Measurements from ENCODE around the gene CGB7. TPM values are rescaled to one million over a fixed set of nuclear protein-coding genes. Genes with fewer than 3 reads are reported as not detected.

Gene CGB7
- total RNA-seq (under 1 TPM in 1 of 2 donors, not detected in 1; 0.17 TPM), polyA plus RNA-seq (ENCODE audit: insufficient read length in 2 of 2) (under 1 TPM; 0.16 to 0.29 TPM)
- long read RNA-seq, donor 1: 0 reads
- long read RNA-seq, donor 2: 0 reads
- long read RNA-seq, donor 3: 0 reads
- long read RNA-seq, donor 4: 0 reads

- Histone ChIP-seq H3K4me1 (ENCODE audit: control insufficient read depth, insufficient read depth, low read length) (peaks cover 26% of the 10 kb centered on the region), H3K36me3 (ENCODE audit: control insufficient read depth, insufficient read depth, low read length) (no peaks in the 10 kb centered on the region), H3K27ac (ENCODE audit: low read depth, low read length) (no peak within 1 kb of the TSS), H3K9me3 (ENCODE audit: control insufficient read depth, insufficient read depth, low read length) (no peaks in the 10 kb centered on the region), H3K4me3 (ENCODE audit: low read depth, low read length) (peak within 1 kb of the TSS; percentile 33), H3K27me3 (ENCODE audit: control insufficient read depth, insufficient read depth, low read length) (peaks cover 47% of the 10 kb centered on the region)
- peak in 2 of 6 donors; percentile 16 to 52 for DNase-seq (ENCODE audit: low read depth in 4 of 6, low spot score in 6 of 6)
- WGBS (ENCODE audit: insufficient coverage): 2% methylated on average over 36 of the region's 38 CpGs
These were observed at the start of gene CGB7 for GRCh38 chr19:49057636-49058234. Gene CGB7 (minus strand): TSS chr19:49057749. CDS start chr19:49055375, 2,374 bp downstream.

GRCh38 chr19:49106648-49107135 is 49.1 kb upstream of the CGB7 start:
- H3K9me3 ChIP-seq (ENCODE audit: control insufficient read depth, insufficient read depth, low read length): no peaks in the 10 kb centered on the region
- H3K36me3 ChIP-seq (ENCODE audit: control insufficient read depth, insufficient read depth, low read length): peaks cover 79% of the 10 kb centered on the region
- no peak overlapping the region for H3K4me3 ChIP-seq (ENCODE audit: low read depth, low read length)
- H3K27me3 ChIP-seq (ENCODE audit: control insufficient read depth, insufficient read depth, low read length): no peaks in the 10 kb centered on the region
- 84% methylated on average over 9 of the region's 12 CpGs for WGBS (ENCODE audit: insufficient coverage)
- no peaks in the 10 kb centered on the region for H3K4me1 ChIP-seq (ENCODE audit: control insufficient read depth, insufficient read depth, low read length)
- H3K27ac ChIP-seq (ENCODE audit: low read depth, low read length): no peak overlapping the region
- peak in 3 of 6 donors; percentile 22 to 78 (median 60) for DNase-seq (ENCODE audit: low read depth in 4 of 6, low spot score in 6 of 6)

GRCh38 chr19:49104229-49104864 is 46.8 kb upstream of the CGB7 start:
- 66% methylated on average over 22 of the region's 30 CpGs for WGBS (ENCODE audit: insufficient coverage)
- no peaks in the 10 kb centered on the region for H3K27me3 ChIP-seq (ENCODE audit: control insufficient read depth, insufficient read depth, low read length)
- H3K36me3 ChIP-seq (ENCODE audit: control insufficient read depth, insufficient read depth, low read length): peaks cover 97% of the 10 kb centered on the region
- no peaks in the 10 kb centered on the region for H3K4me1 ChIP-seq (ENCODE audit: control insufficient read depth, insufficient read depth, low read length)
- H3K4me3 ChIP-seq (ENCODE audit: low read depth, low read length): no peak overlapping the region
- DNase-seq (ENCODE audit: low read depth in 4 of 6, low spot score in 6 of 6): peak in 1 of 6 donors; percentile 23
- H3K9me3 ChIP-seq (ENCODE audit: control insufficient read depth, insufficient read depth, low read length): no peaks in the 10 kb centered on the region
- no peak overlapping the region for H3K27ac ChIP-seq (ENCODE audit: low read depth, low read length)

GRCh38 chr19:49103331-49104085 is 46.0 kb upstream of the CGB7 start:
- peaks cover 98% of the 10 kb centered on the region for H3K36me3 ChIP-seq (ENCODE audit: control insufficient read depth, insufficient read depth, low read length)

GRCh38 chr19:49102303-49102702 is 44.8 kb upstream of the CGB7 start:
- Histone ChIP-seq H3K27me3 (ENCODE audit: control insufficient read depth, insufficient read depth, low read length) (no peaks in the 10 kb centered on the region), H3K4me1 (ENCODE audit: control insufficient read depth, insufficient read depth, low read length) (no peaks in the 10 kb centered on the region), H3K4me3 (ENCODE audit: low read depth, low read length) (no peak overlapping the region), H3K36me3 (ENCODE audit: control insufficient read depth, insufficient read depth, low read length) (peaks cover 95% of the 10 kb centered on the region), H3K9me3 (ENCODE audit: control insufficient read depth, insufficient read depth, low read length) (no peaks in the 10 kb centered on the region), H3K27ac (ENCODE audit: low read depth, low read length) (no peak overlapping the region)
- DNase-seq (ENCODE audit: low read depth in 4 of 6, low spot score in 6 of 6): no peak
- WGBS (ENCODE audit: insufficient coverage): 88% methylated on average over 12 of the region's 12 CpGs

More at GRCh38 chr19:49103331-49104085, 46.0 kb upstream of the CGB7 start:
- Histone ChIP-seq H3K4me1 (ENCODE audit: control insufficient read depth, insufficient read depth, low read length) (no peaks in the 10 kb centered on the region), H3K27me3 (ENCODE audit: control insufficient read depth, insufficient read depth, low read length) (no peaks in the 10 kb centered on the region), H3K27ac (ENCODE audit: low read depth, low read length) (no peak overlapping the region), H3K4me3 (ENCODE audit: low read depth, low read length) (no peak overlapping the region), H3K9me3 (ENCODE audit: control insufficient read depth, insufficient read depth, low read length) (no peaks in the 10 kb centered on the region)
- 80% methylated on average over 7 of the region's 33 CpGs for WGBS (ENCODE audit: insufficient coverage)
- DNase-seq (ENCODE audit: low read depth in 4 of 6, low spot score in 6 of 6): no peak

- 80% methylated on average over 8 of the region's 12 CpGs for WGBS (ENCODE audit: insufficient coverage)
- Histone ChIP-seq H3K9me3 (ENCODE audit: control insufficient read depth, insufficient read depth, low read length) (no peaks in the 10 kb centered on the region), H3K4me3 (ENCODE audit: low read depth, low read length) (no peak overlapping the region), H3K27me3 (ENCODE audit: control insufficient read depth, insufficient read depth, low read length) (no peaks in the 10 kb centered on the region), H3K27ac (ENCODE audit: low read depth, low read length) (no peak overlapping the region), H3K36me3 (ENCODE audit: control insufficient read depth, insufficient read depth, low read length) (peaks cover 95% of the 10 kb centered on the region), H3K4me1 (ENCODE audit: control insufficient read depth, insufficient read depth, low read length) (no peaks in the 10 kb centered on the region)
- no peak for DNase-seq (ENCODE audit: low read depth in 4 of 6, low spot score in 6 of 6)
These were observed 43.6 kb upstream of the CGB7 start for GRCh38 chr19:49101160-49101559.

- no peak overlapping the region for H3K4me3 ChIP-seq (ENCODE audit: low read depth, low read length)
- no peak for DNase-seq (ENCODE audit: low read depth in 4 of 6, low spot score in 6 of 6)
- 93% methylated on average over 4 of the region's 4 CpGs for WGBS (ENCODE audit: insufficient coverage)
- peaks cover 4% of the 10 kb centered on the region for H3K4me1 ChIP-seq (ENCODE audit: control insufficient read depth, insufficient read depth, low read length)
- peaks cover 93% of the 10 kb centered on the region for H3K36me3 ChIP-seq (ENCODE audit: control insufficient read depth, insufficient read depth, low read length)
- no peak overlapping the region for H3K27ac ChIP-seq (ENCODE audit: low read depth, low read length)
- no peaks in the 10 kb centered on the region for H3K27me3 ChIP-seq (ENCODE audit: control insufficient read depth, insufficient read depth, low read length)
- H3K9me3 ChIP-seq (ENCODE audit: control insufficient read depth, insufficient read depth, low read length): no peaks in the 10 kb centered on the region
These were observed 41.2 kb upstream of the CGB7 start for GRCh38 chr19:49098795-49099194.

- no peak overlapping the region for H3K4me3 ChIP-seq (ENCODE audit: low read depth, low read length)
- peak in 5 of 6 donors; percentile 36 to 88 (median 59) for DNase-seq (ENCODE audit: low read depth in 4 of 6, low spot score in 6 of 6)
These were observed 40.1 kb upstream of the CGB7 start for GRCh38 chr19:49097453-49098288.

More at GRCh38 chr19:49097453-49098288, 40.1 kb upstream of the CGB7 start:
- Histone ChIP-seq H3K4me1 (ENCODE audit: control insufficient read depth, insufficient read depth, low read length) (peaks cover 4% of the 10 kb centered on the region), H3K27ac (ENCODE audit: low read depth, low read length) (no peak overlapping the region), H3K27me3 (ENCODE audit: control insufficient read depth, insufficient read depth, low read length) (no peaks in the 10 kb centered on the region), H3K36me3 (ENCODE audit: control insufficient read depth, insufficient read depth, low read length) (peaks cover 93% of the 10 kb centered on the region), H3K9me3 (ENCODE audit: control insufficient read depth, insufficient read depth, low read length) (no peaks in the 10 kb centered on the region)
- WGBS (ENCODE audit: insufficient coverage): 60% methylated on average over 5 of the region's 8 CpGs

Data from spinal cord (tissue), 10 donors.